ENCODE data around the gene ART5.
"Not testable (repeated sequence)": the region's sequence is repeated elsewhere in the genome, so short reads cannot be mapped to it uniquely, and the experiment has no call there.

ART5 gene

DNA sequence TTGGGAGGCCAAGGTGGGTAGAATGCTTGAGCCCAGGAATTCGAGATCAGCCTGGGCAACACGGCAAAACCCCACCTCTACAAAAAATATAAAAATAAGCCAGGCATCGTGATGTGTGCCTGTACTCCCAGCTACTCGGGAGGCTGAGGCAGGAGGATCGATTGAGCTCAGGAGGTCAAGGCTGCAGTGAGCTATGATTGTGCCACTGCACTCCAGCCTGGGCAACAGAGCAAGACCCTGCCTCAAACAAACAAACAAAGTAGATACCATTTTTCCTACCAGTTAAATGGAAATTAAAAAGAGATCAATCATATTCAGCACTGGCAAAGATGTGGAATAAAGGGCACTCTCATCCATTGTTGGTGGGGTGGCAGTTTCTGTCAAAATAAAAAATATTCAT, 15.5 kb upstream of the ART5 start:
- not testable (repeated sequence) for DNase-seq

GRCh38 chr11:3655547-3655946, 13.8 kb upstream of the ART5 start:
- no peak for DNase-seq

GRCh38 chr11:3652514-3652913, 10.7 kb upstream of the ART5 start:
- DNase-seq, result not testable (repeated sequence)

DNA sequence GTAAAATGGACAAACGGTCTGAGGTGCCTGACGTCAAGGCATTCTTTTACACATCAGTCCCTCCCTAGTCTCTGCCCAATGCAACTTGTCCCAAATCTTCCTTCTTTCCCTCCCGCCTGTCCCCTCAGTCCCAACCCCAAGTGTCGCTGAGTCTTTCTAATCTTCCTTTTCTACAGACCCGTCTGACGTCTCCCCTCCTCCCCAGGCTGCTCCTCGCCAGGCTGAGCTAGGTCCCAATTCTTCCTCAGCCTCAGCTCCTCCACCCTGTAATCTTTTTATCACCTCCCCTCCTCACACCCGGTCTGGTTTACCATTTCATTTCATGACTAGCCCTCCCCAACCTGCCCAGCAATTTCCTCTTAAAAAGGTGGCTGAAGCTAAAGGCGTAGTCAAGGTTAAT, 7.6 kb upstream of the ART5 start:
- not testable (repeated sequence) for DNase-seq

DNA sequence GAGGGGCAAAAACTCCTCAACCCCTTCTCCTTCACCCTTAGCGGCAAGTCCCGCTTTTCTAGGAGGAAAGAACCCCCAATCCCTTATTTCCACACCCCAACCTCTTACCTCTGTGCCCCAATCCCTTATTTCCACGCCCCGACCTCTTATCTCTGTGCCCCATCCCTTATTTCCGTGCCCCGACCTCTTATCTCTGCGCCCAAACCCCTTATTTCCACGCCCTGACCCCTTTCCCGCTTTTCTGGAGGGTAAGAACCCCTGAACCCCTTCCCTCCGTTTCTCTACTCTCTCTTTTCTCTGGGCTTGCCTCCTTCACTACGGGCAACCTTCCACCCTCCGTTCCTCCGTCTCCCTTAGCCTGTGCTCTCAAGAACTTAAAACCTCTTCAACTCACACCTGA, 7.1 kb upstream of the ART5 start:
- not testable (repeated sequence) for DNase-seq

DNA sequence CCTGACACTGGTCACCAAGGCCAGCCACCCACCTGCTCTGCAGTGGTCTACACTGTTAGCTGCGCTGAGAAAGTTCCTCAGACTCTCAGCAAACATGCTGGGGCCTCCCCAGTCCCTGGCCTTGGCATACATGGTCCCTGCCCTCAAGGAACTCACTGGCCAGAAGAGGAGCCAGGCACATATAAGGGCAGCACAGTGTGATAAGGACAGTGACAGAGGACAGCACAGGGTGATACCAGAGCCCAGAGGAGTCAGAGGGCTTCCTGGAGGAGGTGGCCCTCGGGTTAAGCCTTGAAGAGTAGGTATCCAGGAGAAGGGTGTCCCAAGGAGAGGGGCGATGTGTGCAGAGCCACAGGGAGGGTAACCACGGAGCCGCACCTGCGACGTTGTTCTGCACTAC, 3.8 kb upstream of the ART5 start:
- DNase-seq, result no peak

- no peak for DNase-seq
Measured at GRCh38 chr11:3644817-3645235, 3.0 kb upstream of the ART5 start, which contains the start of gene ART1. TSS of gene ART1 (plus strand) at chr11:3645128. CDS start at chr11:3659214, 14,086 bp downstream.

GRCh38 chr11:3643102-3643546, 1.3 kb upstream of the ART5 start:
- not testable (repeated sequence) for DNase-seq

- peak; percentile 69 for DNase-seq
Measured at GRCh38 chr11:3642071-3642951, 519 bp upstream of the ART5 start.

GRCh38 chr11:3641191-3641590, 601 bp downstream of the ART5 start:
- DNase-seq, result no peak

GRCh38 chr11:3639841-3640240, 2.0 kb downstream of the ART5 start:
- DNase-seq, result no peak

DNA sequence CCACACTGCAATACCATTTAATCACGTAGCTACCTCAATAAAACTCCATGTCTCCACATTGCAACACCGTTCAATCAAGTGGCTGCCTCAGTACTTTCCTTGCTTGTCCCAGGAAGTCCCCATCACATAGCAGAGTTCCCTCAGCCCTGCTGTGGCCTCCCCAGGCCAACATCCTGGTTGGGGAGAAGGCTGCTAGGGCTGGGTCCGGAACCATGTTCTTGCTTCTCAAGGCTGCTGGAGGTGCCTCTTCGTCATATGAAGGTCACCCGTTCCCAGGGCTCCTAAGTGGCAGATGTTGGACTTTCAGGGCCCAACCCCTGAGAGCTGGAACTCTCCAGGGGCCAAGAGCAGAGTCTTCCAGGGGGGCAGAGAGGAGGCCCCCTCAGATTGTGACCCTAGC, 3.3 kb downstream of the ART5 start:
- no peak for DNase-seq

- DNase-seq, result no peak
Measured at GRCh38 chr11:3637201-3637600, 4.6 kb downstream of the ART5 start.

DNA sequence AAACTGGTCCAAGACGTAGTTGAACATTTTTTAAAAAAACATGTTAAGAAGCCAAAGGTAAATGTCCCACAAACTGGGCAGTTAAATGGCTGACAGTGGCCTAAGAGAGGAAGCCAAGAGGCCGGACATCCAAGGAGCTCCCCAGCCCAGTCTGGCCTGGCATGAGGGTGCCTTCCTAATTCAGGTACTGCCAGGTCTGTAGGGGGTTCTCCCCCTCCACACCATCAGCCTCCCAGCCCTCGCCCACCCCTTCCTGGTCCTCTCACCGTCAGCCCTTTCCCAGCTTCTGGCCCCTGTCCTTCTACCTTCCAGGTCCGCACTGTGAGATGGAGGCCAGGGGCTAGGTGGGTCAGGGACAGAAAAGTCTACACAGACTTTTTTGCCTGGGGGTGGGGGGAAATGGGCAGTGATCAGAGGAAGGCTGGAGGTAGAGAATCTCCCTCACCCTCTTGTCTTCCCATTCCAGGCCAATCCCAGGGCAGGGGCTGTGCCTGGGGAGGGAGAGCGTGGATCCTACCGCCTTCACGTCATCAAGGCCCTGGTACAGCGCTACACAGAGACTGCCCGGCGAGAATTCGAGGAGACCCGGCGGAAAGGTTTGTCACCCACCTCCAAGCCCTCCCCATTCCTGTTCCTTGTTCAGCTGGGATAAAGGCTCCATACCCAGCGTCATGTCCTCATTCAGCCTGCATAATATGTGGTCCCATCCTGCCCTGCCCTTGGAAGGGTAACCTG, 6.0 kb downstream of the ART5 start:
- no peak for DNase-seq

- no peak for DNase-seq
Measured at GRCh38 chr11:3632070-3632660, 9.6 kb downstream of the ART5 start.

DNA sequence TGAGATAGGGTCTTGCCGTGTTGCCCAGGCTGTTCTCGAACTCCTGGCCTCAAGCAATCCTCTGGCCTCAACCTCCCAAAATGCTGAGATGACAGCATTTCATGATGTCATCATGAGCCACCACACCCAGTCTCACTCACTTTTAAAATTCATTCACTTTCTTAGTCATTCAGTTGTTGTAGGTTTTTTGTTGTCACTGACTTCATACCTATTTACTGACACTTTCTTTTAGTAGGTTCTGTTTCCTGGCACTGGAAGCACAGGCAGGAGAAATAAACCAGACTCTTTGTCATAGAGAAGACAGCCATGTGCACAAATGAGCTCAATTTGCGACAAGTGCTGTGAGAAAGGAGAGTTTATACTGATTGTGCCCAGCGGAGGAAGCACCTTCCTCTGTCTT, 10.5 kb downstream of the ART5 start:
- DNase-seq, result no peak

- no peak for DNase-seq
Measured at GRCh38 chr11:3627291-3627690, 14.5 kb downstream of the ART5 start.

DNA sequence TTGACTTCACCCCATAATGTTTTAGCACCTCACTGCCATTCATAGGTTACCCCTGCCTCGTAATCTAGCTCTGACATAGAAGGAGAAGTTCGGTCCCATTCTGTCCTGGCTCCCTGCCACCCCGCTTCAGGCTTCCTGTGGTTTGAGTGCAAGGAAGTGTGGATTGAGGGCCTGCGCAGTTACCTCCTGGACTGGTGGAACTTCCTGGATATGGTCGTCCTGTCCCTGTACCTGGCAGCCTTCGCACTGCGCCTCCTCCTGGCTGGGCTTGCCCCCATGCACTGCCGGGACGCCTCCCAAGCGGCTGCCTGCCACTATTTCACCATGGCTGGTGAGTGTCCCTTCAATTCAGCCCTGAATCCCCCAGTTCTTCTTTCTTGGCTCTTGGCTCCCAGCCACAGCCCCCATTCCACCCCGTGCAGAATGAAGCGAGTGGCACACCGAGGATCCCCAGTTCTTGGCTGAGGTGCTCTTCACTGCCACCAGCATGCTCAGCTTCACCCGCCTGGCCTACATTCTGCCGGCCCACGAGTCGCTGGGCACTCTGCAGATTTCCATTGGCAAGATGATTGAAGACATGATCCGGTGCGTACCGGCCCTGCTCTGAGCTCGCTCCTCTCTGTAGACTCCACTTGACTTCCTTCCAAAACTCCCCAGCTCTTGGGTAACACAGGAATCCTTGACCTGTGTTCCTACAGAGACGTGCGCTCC, 15.4 kb downstream of the ART5 start:
- no peak for DNase-seq

DNA sequence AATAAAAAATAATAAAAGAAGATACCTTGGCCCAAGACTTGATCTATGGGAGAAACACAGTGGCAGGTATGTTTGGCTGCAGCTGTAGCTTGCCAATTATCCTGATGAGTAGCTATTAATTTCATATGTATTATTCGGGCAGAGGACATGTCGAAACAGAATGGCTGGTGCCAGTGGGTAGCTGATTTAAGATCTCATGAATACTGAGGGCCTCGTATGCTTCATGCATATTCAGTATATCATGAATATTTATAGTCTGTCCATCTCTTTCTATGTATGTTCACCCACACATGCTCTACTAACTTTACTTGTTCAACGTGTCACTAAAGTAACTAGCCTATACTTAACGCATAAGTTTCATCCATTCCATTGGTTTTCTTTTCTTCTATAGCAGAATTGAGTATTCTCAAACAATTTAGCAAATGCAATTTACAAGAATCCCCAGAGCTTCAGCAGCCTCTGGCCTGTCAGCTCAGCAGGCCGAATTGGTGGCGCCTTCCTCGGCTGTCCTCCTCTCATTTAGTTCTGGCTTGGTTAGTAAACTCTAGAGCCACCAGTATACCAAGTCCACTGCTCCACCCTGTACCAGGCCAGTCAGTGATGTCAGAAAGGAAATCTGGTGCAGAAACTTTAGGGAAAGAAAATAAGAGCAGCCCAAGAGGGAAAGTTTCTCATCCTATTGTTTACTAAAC, 17.9 kb downstream of the ART5 start:
- no peak for DNase-seq

DNA sequence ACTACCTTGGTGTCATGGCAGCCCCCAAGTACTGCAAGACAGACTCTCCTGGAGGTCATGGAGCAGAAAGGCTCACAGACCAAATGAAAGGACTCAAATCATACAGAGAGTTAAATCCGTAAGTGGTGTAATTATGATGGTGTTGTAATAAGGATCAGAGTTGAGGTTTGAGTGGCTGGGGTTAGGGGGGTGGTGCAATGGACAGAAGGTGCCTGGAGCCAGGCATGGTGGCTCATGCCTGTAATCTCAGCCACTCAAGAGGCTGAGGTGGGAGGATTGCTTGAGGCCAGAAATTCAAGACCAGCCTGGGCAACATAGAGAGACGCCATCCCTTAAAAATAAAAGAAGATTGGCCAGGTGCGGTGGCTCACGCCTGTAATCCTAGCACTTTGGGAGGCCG, 18.7 kb downstream of the ART5 start:
- no peak for DNase-seq

DNA sequence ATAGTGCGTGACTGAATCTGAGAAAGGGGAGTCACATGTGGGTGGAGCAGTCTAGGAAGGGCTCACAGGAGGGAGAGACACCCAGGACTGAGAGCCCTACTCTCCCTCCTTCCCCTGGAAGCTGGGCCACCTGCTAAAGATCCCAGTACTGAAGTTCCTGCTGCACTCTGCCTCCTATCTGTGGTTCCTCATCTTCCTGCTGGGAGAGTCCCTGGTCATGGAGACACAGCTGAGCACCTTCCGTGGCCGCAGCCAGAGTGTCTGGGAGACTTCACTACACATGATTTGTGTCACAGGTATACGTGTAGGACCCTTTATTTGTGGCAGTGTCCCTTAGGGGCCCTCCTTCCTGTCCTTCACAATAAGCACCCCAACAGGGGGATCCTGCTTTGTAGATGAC, 19.3 kb downstream of the ART5 start:
- no peak for DNase-seq

DNA sequence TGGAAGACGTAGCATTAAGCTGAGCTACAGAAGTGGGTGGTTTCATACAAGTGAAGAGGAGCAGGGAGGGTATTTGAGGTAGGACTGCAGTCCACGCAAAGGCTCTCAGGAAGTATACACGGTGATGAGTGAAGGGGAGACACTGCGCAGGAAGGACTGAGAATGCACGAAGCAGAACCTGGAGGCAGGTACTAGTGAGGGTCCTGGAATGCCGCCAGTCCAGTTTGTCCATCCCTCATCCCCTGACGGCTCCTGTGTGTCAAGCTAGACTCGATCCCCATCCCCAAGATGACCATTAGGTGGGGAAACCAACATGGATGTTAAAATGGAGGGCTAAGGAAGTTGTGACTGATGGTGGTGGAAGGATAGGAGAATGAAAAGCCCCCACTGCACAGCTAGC, 23.8 kb downstream of the ART5 start:
- no peak for DNase-seq

Measured in activated gamma-delta T cell treated with Interleukin-2 at 50 U/mL for 16 hours (primary cell).